ENCODE results near the gene EGR1. TPM values are rescaled to one million over a fixed set of nuclear protein-coding genes. Genes with fewer than 3 reads are reported as not detected.
"Not testable (repeated sequence)": the region's sequence is repeated elsewhere in the genome, so short reads cannot be mapped to it uniquely, and the experiment has no call there.

Gene EGR1
- total RNA-seq, 4 donors from 2014 or later: 3.1 to 14.1 (median 8.8) TPM

- H3K4me1 ChIP-seq: peaks cover 0 to 20% (median 0%) of the 10 kb centered on the region in 4 donors
- no peak overlapping the region for H3K27ac ChIP-seq
- 80 to 84% methylated on average over 10 of the region's 10 CpGs for WGBS, 2 donors
- H3K4me3 ChIP-seq: no peak overlapping the region
- peaks cover 5 to 50% (median 13%) of the 10 kb centered on the region in 3 donors for H3K36me3 ChIP-seq
- H3K9me3 ChIP-seq: no peaks in the 10 kb centered on the region
- no peak for DNase-seq (ENCODE audit: low spot score in 2 of 2)
- H3K27me3 ChIP-seq: no peaks in the 10 kb centered on the region
- TF ChIP-seq EP300 (IDR thresholded peaks at IDR 0.05) (no peak), POLR2A (IDR thresholded peaks at IDR 0.05) (no peak), CTCF (IDR thresholded peaks at IDR 0.05) (no peak)
Measured at GRCh38 chr5:138506370-138507306, 41.4 kb downstream of the EGR1 start.

- H3K4me1 ChIP-seq: peaks cover 0 to 20% (median 0%) of the 10 kb centered on the region in 4 donors
- peaks cover 5 to 54% (median 14%) of the 10 kb centered on the region in 3 donors for H3K36me3 ChIP-seq
- not testable (repeated sequence) for H3K4me3 ChIP-seq; H3K27ac ChIP-seq; DNase-seq (ENCODE audit: low spot score in 2 of 2); H3K27me3 ChIP-seq; H3K9me3 ChIP-seq
- 84 to 86% methylated on average over 8 of the region's 8 CpGs for WGBS, 2 donors
Measured at GRCh38 chr5:138507485-138507884, 42.2 kb downstream of the EGR1 start.

GRCh38 chr5:138508958-138509357, 43.7 kb downstream of the EGR1 start:
- no peaks in the 10 kb centered on the region for H3K9me3 ChIP-seq
- no peak overlapping the region for H3K27ac ChIP-seq
- TF ChIP-seq POLR2A (IDR thresholded peaks at IDR 0.05) (no peak), CTCF (IDR thresholded peaks at IDR 0.05) (no peak), EP300 (IDR thresholded peaks at IDR 0.05) (no peak)
- no peaks in the 10 kb centered on the region for H3K27me3 ChIP-seq
- peaks cover 7 to 68% (median 22%) of the 10 kb centered on the region in 3 donors for H3K36me3 ChIP-seq
- H3K4me1 ChIP-seq: peaks cover 0 to 11% (median 0%) of the 10 kb centered on the region in 4 donors
- no peak overlapping the region for H3K4me3 ChIP-seq
- no peak for DNase-seq (ENCODE audit: low spot score in 2 of 2)
- 70 to 73% methylated on average over 3 of the region's 3 CpGs for WGBS, 2 donors

- no peaks in the 10 kb centered on the region for H3K27me3 ChIP-seq
- TF ChIP-seq POLR2A (IDR thresholded peaks at IDR 0.05) (no peak), CTCF (IDR thresholded peaks at IDR 0.05) (no peak), EP300 (IDR thresholded peaks at IDR 0.05) (no peak)
- no peaks in the 10 kb centered on the region for H3K4me1 ChIP-seq
- WGBS, 2 donors: 94 to 96% methylated on average over 1 of the region's 1 CpG
- peaks cover 2 to 89% (median 24%) of the 10 kb centered on the region in 3 donors for H3K36me3 ChIP-seq
- no peak overlapping the region for H3K4me3 ChIP-seq
- no peaks in the 10 kb centered on the region for H3K9me3 ChIP-seq
- DNase-seq (ENCODE audit: low spot score in 2 of 2): no peak
- no peak overlapping the region for H3K27ac ChIP-seq
Measured at GRCh38 chr5:138514021-138514420, 48.7 kb downstream of the EGR1 start.

GRCh38 chr5:138515556-138516245, 50.4 kb downstream of the EGR1 start:
- Histone ChIP-seq H3K4me1 (no peaks in the 10 kb centered on the region), H3K4me3 (no peak overlapping the region), H3K27me3 (no peaks in the 10 kb centered on the region), H3K27ac (no peak overlapping the region), H3K9me3 (no peaks in the 10 kb centered on the region), H3K36me3 (peaks cover 2 to 72% (median 14%) of the 10 kb centered on the region in 3 donors)
- no peak for DNase-seq (ENCODE audit: low spot score in 2 of 2)
- no peak for TF ChIP-seq EP300 (IDR thresholded peaks at IDR 0.05)
- 91 to 98% methylated on average over 3 of the region's 3 CpGs for WGBS, 2 donors

GRCh38 chr5:138517437-138517836, 52.2 kb downstream of the EGR1 start:
- Histone ChIP-seq H3K27me3 (no peaks in the 10 kb centered on the region), H3K36me3 (peaks cover 2 to 65% (median 13%) of the 10 kb centered on the region in 3 donors), H3K27ac (no peak overlapping the region), H3K4me3 (no peak overlapping the region), H3K9me3 (no peaks in the 10 kb centered on the region), H3K4me1 (peaks cover 0 to 6% (median 0%) of the 10 kb centered on the region in 4 donors)
- no peak for DNase-seq (ENCODE audit: low spot score in 2 of 2)
- WGBS, 2 donors: 91 to 93% methylated on average over 4 of the region's 4 CpGs
- no peak for TF ChIP-seq EP300 (IDR thresholded peaks at IDR 0.05)
- TF ChIP-seq POLR2A (IDR thresholded peaks at IDR 0.05): no peak
- no peak for TF ChIP-seq CTCF (IDR thresholded peaks at IDR 0.05)
